Measurements from ENCODE around the gene SIDT2. TPM values are rescaled to one million over a fixed set of nuclear protein-coding genes. Genes with fewer than 3 reads are reported as not detected.

SIDT2 gene
- total RNA-seq, 1 experiment from 2014 or later: 47.6 TPM

- no peaks in the 10 kb centered on the region for H3K27me3 ChIP-seq (ENCODE audit: control insufficient read depth, insufficient read depth, low read length)
- intact Hi-C loops (cut with micrococcal nuclease; ENCODE audit: unreplicated experiment) (no loop called here), in situ Hi-C loops (cut with HindIII; ENCODE audit: low pct_unique_long_range_greater_than_20kb, low sequenced_read_pairs) (no loop called here)
- ATAC-seq: no peak
- no TSS peak for BruUV-seq (replicated peaks)
- no peaks in the 10 kb centered on the region for H3K9me3 ChIP-seq (ENCODE audit: control insufficient read depth, insufficient read depth, low read depth, low read length)
- TF ChIP-seq REST (IDR thresholded peaks at IDR 0.05; ENCODE audit: insufficient read depth in 1 of 2, low read depth in 2 of 2, low read length in 1 of 2): no peak
- TF ChIP-seq POLR2AphosphoS5 (IDR thresholded peaks at IDR 0.05; ENCODE audit: low read depth, low read length): no peak
- TF ChIP-seq CTCF (IDR thresholded peaks at IDR 0.05): no peak
- no peak for TF ChIP-seq SIN3A (IDR thresholded peaks at IDR 0.05; ENCODE audit: borderline replicate concordance, insufficient read depth, low read depth, low read length)
- no peak for TF ChIP-seq TCF7L2 (IDR thresholded peaks at IDR 0.05; ENCODE audit: low read depth, low read length)
- no peak for DNase-seq (ENCODE audit: low read depth, low spot score)
- H3K4me3 ChIP-seq (ENCODE audit: low read depth in 2 of 2, low read length in 2 of 2): no peak overlapping the region
- H3K4me1 ChIP-seq (ENCODE audit: control insufficient read depth, insufficient read depth, low read length): no peaks in the 10 kb centered on the region
- H3K36me3 ChIP-seq (ENCODE audit: control insufficient read depth, insufficient read depth, low read length): 0 out of 2 replicates have a peak, but pooled peaks cover 2% of the 10 kb centered on the region
- ChIA-PET CTCF (no interaction called here), POLR2A (no interaction called here)
- no peak overlapping the region for H3K27ac ChIP-seq (ENCODE audit: low read length)
Measured at GRCh38 chr11:117219455-117219854, 40.9 kb downstream of the SIDT2 start.

GRCh38 chr11:117219995-117220394 is 41.5 kb downstream of the SIDT2 start:
- Histone ChIP-seq H3K9me3 (ENCODE audit: control insufficient read depth, insufficient read depth, low read depth, low read length) (no peaks in the 10 kb centered on the region), H3K4me1 (ENCODE audit: control insufficient read depth, insufficient read depth, low read length) (no peaks in the 10 kb centered on the region), H3K4me3 (ENCODE audit: low read depth in 2 of 2, low read length in 2 of 2) (no peak overlapping the region), H3K27ac (ENCODE audit: low read length) (no peak overlapping the region), H3K27me3 (ENCODE audit: control insufficient read depth, insufficient read depth, low read length) (no peaks in the 10 kb centered on the region), H3K36me3 (ENCODE audit: control insufficient read depth, insufficient read depth, low read length) (0 out of 2 replicates have a peak, but pooled peaks cover 2% of the 10 kb centered on the region)
- no TSS peak for BruUV-seq (replicated peaks)
- intact Hi-C loops (cut with micrococcal nuclease; ENCODE audit: unreplicated experiment): loop anchor here (10.0 kb wide), 2 partner anchors 45 to 335 kb away; partner anchors contain the start of gene SIDT2
- POLR2A ChIA-PET: interaction anchor here (0.7 kb wide), 1 partner anchor 561 kb away, joined by 3 read pairs; no protein-coding TSS in a partner anchor
- ATAC-seq (no peak), DNase-seq (ENCODE audit: low read depth, low spot score) (no peak)
- in situ Hi-C loops (cut with HindIII; ENCODE audit: low pct_unique_long_range_greater_than_20kb, low sequenced_read_pairs): no loop called here
- CTCF ChIA-PET: no interaction called here
- TF ChIP-seq POLR2AphosphoS5 (IDR thresholded peaks at IDR 0.05; ENCODE audit: low read depth, low read length): no peak
- no peak for TF ChIP-seq SIN3A (IDR thresholded peaks at IDR 0.05; ENCODE audit: borderline replicate concordance, insufficient read depth, low read depth, low read length)
- no peak for TF ChIP-seq CTCF (IDR thresholded peaks at IDR 0.05)
- TF ChIP-seq TCF7L2 (IDR thresholded peaks at IDR 0.05; ENCODE audit: low read depth, low read length): no peak
- TF ChIP-seq REST (IDR thresholded peaks at IDR 0.05; ENCODE audit: insufficient read depth in 1 of 2, low read depth in 2 of 2, low read length in 1 of 2): no peak

All from Panc1 (cell line).